GM21447 (cell line): ENCODE results near the gene AGBL1.
"Not testable (repeated sequence)": the region's sequence is repeated elsewhere in the genome, so short reads cannot be mapped to it uniquely, and the experiment has no call there.

Source experiments
- ATAC-seq: cut with Tn5 transposase; IDR thresholded peaks from one replicate; pipeline ENCODE4 v1.9.1; 2021; ENCODE audit not compliant: unreplicated experiment

The AGBL1 gene

DNA sequence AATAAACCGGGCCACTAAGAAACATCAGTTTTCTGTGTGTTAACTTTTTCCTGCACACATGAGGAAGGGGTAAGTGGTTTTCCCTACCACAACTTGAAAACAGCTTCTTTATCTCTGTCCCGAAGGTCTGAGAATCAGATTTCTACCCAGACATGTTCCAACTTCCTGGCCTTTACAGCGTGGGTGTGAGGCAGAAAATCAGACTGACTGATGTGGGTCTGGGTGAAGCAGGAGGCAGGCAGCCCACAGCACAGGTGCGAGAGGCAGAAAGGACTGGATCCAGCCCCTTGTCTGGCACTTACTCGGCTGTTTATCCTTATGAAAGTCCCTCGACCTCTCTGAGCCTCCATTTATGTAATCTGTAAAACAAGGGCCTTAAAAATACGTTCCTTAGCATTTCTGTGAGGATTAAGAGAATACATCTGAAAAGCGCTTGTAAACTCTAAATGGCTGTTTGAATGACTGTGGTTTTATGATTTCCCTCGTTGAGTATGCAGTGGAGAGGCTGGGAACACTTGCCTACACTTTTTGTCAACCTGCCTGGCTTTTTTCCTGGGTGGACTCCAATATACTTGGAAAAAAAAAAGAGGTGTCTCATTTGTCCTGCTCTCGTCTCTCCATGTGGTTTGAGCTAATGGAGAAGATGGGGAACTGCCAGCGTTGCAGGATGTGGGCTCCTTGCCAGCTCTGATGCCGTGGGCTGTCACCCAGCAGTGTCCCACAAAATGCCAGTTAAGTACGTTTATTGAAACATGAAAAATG is 3.1 kb downstream of the AGBL1 start:
- no peak for ATAC-seq

DNA sequence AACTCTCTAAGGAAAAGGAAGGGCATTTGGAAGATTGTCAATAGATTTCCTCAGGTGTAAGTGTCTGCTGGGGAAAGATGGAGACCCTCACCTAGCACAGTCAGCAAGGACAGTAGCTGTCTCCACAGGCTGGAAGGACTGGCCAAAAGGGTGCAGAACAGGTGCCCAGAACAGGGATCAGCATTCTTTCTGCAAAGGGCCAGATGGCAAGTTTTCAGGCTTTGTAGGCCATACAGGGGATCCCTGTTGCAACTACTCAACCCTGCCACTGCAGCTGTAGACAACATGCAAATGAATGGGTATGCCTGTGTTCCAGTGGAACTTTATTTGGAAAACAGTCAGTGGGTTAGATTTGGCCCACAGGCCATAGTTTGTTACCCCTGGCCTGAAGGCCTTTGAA is 8.1 kb downstream of the AGBL1 start:
- no peak for ATAC-seq

DNA sequence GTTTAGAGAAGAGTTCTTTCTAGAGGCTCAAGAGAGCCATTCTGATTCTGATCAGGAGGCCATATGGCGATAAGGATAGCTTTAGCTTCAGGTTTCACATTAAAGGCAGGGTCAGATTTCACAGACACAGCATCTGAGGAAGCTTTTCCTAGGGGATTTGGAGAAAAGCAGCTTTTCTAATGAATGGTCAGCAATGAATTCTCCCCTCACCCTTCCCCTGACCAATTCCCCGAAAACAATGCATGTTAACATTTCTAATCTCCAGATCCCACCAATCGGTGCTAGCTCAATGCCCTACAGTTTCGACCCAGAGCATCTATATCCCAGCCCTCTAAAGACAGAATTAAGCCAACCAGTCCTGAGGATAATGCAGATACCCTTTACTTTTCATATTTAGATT is 9.8 kb downstream of the AGBL1 start:
- no peak for ATAC-seq

DNA sequence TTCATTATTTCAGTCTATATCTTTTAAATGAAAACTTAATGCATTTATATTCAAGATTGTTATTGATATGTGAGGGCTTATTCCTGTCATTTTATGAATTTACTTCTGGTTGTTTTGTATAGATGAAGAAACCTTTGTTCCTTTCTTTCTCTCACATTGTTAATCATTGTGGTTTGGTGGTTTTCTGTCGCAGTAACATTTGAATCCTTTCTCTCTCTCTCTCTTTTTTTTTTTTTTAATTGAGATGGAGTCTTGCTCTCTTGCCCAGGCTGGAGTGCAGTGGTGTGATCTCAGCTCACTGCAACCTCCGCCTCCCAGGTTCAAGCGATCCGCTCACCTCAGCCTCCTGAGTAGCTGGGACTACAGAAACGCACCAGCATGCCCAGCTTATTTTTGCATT is 22.1 kb downstream of the AGBL1 start:
- no peak for ATAC-seq

DNA sequence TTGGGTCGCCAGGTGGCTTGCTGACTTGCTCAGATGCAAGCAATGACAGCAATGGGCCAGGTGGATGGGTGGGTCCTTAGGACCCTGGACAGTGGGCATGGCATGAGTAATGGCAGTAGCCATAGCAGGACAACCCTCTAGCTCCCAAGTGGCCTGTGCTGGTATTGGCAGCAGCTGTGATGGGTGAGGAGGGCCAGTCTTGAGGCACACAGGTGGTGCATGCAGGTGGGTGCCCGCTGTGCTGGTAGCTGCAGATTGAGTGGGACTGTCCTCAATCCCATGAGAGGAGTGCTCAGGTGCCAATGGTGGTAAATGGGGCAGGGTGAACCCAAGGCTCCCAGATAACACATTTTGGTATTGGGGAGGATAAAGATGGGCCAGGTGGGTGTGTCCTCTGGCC is 24.2 kb downstream of the AGBL1 start:
- no peak for ATAC-seq

DNA sequence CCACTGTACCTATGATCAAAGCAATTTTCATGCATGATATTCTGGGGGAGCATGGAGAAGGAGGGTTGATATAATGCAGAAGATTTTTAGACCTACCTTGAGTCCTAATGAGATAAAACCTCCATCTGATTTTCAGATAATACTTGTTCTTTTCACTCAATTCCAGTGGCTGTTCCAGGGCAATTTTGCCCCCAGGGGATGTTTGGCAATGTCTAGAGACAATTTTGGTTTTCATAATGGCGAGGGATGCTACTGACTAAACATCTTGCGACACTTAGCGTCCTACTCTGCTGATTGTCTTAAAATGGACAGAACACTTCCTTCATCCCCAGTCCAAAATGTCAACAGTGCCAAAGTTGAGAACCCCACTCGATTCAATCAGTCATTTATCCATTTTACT is 26.6 kb downstream of the AGBL1 start:
- no peak for ATAC-seq

DNA sequence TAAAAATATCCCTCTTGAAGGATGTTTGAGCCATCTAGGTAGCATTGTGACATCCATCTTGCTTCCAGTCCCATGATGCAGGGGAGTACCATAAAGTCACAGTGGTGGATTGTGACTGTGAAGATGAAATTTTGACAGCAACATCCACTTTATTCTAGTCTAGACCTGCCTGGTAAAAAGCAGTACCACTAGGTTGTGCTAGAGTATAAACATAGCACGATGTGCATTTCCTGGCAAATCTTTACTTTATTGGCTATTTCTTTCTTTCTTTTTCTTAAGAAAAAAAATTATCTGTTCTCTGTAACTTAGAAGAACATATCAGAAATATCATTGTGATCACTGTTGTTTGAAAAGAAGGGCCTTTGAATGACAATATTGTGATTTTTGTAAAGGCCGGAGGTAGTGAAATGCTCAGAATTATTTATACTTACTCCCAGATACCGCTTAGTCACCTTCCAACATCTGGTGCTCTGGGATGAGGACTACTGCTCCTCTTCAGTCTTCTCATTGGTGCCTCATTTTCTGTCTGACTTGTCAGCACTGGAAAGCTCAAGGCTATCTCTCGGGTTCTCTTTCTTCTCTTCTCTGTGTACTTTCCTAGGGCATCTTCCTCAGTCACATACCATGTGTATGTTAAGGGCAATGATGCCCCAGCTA is 35.6 kb downstream of the AGBL1 start:
- no peak for ATAC-seq

DNA sequence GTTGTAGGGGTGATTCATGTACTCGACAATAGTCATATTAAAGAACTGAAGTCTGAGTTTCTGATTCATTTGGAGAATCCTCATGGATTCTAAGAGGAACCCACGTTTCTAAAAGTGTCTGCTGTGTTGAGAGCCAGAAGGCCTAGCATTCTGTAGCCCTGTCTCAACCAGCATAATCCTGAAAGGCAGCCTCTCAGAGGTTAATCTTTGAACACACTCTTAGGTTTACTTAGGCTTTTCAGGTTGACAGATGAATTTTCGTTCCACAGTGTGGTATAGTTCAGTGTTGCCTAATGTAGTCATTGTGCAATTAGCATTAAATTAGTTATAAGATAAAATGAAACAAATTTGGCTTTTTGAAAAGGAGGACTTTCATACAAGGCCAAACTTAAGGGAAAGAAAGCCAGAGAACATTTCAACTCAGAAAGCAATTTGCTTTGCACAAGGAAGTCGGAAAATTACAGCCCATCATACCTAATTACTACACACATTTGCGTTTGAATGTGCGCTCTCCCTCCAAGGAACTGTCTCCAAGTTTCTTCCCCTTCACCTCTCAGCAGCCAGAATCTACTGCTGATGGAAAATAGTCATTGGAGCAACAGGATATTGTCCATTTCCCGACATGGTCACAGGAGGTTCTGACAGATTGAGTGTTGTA is 42.0 kb downstream of the AGBL1 start:
- no peak for ATAC-seq

DNA sequence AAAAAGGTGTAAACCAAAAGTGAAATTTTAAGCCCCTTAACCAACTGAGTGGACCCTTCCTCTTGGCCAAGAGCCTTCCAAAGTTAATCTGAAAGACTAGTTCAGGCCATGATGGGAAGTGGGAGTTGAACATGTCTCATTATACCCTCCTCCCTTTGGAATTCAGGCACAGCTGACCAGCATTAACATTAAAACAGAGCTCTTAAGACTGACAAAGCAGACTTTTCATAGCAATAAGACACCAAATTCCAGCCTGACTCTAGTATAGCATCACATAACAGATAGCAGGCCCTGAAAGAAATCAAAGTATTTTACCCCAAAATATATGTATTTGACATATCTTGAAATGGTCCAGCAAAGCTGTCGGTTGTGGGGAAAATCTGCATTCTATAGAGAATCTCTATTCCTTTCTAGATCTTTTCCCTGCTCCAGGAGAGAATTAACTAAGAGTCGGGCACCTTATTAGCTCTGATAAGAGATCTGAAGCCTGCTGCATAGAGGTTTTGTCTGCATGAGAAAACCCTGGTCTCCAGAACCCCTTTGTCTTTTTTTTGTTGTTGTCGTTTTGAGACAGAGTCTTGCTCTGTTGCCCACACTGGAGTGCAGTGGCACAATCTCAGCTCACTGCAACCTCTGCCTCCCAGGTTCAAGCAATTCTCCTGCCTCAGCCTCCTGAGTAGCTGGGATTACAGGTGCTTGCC is 43.2 kb downstream of the AGBL1 start:
- ATAC-seq, result not testable (repeated sequence)

DNA sequence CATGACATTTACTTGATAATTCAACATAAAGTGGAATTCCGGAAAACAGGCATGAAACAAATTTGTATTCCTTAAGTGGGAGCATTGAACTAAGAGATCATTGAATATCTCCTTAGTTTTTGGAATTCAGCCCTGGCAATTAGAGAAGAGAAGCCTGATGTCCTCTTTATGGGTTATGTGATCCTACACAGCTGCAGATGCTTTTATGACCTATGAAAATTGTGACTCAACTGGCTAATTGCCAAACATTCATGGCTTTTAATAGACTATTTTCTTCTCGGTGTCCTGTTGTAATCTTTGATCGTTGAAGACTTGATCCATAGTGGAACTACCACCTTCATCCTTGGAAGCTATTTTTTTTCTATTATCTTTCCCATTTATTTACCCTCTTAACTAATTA is 46.1 kb downstream of the AGBL1 start:
- no peak for ATAC-seq

DNA sequence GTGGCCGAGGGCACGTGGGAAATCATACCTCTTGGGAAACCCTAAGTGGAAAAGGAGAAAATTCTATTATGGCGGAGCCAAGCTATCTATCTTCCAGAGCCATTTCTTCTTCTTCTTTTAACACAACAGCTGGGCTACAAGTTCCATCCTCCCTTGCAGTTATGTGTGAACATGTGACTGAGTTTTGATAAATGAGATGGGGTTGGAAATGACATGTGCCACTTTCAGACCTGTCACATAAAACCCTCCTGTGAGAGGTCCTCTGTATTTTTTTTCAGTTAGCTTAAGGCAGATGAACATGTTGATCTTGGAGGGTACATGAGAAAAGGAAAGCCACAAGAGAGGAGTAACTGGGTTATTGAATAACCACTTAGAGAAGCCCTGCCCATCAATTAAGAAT is 47.9 kb downstream of the AGBL1 start:
- ATAC-seq, result no peak

DNA sequence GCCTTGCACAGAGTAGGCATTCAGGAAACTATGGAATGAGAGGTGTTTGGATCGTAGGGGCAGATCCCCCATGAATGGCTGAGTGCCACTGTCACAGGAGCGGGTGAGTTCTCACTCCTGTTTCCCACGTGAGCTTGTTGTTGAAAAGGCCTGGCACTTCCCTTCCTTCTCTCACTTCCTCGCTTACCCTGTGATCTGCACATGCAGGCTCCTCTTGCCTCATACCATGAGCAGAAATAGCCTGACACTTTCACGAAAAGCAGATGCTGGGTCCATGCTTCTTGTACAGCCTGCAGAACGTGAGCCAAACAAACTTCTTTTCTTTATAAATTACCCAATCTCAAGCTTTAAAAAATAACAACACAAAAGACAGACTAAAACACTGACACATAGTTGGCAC is 55.4 kb downstream of the AGBL1 start:
- no peak for ATAC-seq

DNA sequence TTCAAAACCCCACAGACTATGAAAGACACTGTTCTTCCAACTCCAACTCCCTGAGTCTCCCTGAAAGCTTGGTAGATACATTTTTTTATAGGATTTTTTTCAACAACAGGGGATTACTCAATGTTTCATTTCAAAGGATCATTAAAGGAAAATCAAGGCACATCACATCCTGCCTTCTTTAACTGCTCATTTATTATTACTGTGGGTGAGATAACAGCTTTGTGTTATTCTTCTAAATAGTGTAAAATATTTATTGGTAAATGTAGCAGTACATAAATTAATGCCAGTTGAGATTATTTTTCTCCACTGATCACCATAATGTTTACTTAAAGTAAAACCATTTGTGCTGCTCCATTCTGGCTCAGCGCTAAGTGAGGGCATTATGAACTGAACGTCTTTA is 57.2 kb downstream of the AGBL1 start:
- ATAC-seq, result no peak

DNA sequence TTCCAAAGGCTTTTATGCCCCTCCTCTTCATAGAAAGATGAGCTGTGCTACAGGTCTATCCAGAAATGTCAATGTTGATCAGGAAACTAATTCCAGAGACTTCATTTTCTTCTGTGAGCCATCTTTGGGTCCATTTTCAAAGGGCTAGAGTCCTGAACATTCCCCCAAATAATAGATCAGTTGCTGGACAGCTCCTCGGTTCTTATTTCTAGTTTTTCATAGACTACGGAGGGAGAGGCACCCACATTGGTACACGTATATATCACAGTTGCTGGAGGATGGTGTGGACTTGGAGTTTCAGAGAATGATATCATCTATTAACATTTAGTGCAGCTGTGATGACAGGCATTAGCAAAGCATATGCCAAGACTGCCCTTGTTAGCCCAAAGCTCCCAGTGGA is 59.1 kb downstream of the AGBL1 start:
- ATAC-seq, result no peak

DNA sequence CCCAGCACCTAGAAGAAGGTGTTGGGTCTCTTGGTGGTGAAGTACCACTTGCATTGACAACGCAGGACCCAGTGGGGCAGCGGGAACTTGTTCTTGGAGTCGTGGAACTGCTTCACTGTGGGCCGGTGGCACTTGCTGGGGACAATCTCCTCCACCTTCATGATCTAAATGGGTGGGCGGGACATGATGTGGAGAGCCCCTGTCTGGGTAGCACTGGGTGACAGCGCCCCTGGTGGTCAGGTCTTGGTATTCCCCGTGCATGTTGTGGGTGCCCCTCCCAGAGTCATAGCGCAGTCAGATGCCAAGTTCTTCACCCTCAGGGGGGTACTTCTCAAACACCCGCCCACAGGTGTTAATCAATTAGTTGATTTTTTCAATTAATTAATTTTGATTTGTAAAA is 60.2 kb downstream of the AGBL1 start:
- no peak for ATAC-seq

DNA sequence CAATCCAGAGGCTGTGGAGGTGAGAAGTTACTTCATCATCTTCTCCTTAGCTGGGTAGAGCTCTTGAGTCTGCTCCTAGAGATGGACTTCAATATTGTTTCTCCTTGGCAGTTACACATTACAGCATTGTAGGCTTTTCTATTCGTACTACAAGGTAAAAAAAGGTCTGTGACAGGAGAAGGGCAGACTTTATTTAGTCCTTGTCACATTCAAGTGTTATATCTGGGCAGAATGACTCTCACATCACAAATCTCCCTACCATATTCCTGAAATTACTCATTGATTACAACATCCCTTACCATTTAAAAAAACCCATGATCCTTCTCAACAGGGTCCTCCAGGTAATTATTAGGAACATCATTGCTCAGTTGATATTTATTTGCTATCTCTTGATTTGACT is 75.0 kb downstream of the AGBL1 start:
- ATAC-seq, result no peak

DNA sequence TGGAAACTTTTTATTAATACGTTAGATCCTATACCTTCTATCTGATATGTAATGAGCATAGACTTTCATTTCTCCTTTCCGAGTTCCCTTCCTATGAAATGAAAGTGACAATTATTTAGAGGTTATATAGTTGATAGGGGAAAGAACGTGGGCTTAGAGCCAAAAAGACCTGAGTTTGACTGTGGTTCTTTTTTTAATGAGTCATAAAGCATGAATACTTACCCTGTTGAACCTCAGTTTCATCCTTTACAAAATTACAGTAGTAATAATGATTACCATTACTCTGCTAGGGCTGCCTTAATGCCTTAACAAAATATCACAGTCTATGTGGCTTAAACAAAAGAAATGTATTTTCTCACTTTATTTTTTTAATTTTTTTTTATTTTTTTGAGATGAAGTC is 75.9 kb downstream of the AGBL1 start:
- ATAC-seq, result no peak

DNA sequence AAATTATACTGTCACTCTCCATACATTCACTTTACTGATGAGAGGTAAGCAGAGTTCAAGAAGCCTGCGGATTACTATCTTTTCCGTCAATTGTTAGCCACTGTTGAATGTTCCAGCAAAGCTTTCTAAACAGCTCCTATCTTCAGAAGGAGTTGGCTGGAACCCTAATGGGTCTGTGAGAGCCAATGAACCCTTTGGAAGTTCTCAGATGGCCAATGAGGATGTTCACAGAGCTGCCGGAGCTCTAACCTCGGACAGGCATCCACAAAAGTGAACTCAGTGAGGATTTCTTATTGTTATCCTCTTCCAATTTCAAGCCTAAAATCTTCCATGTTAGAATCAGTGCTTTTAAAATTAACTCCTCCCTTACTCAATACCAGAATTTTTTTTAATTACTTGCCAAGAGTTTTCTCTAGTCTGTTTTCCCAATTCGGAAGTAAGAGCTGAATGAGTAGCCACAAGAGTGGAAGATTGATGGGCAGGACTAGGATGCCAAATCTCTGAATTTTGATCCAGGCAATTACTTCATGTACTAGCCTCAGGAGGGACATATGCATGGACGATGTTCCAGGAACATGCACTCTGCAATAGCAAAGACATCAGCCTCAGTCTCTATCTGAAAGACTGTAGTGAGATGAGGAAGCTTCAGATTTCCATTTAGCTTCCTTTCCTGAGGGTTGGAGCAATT is 78.1 kb downstream of the AGBL1 start:
- no peak for ATAC-seq

DNA sequence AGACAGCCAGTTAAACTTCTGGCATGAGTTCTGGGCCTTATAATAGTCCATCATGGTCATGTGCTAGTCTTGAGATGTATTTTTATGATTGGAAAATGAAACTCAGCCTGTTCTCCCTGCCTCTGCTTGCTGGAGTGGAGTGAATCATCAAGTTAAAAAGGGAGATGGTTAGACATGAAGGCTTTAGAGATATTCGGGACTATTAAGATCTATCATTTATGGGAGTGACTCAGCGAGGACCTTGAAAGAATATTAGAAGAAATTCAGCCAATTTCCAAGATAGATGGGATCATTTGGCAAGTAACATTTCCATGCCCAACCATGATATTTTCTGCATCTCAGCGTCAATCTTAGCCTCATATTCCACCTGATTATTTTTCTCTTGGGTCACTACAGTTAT is 79.8 kb downstream of the AGBL1 start:
- ATAC-seq, result no peak

DNA sequence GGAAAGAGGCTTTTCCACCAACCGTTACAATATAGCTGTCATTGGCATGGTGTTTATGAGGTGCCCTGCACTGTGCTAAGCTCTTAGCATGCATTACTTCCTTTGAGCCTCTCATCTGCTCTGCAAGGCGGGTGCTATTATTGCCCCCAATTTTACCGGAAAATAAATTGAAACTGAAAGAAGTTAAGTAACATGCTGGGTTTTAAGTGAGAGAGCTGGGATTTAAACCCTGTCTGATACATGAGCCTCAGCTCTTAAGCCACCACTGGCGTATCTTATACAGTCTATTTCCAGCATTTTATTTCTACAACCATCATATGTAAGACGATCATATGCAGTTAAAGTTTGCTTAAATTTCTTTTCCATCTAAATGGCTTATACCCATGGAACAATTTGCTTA is 81.6 kb downstream of the AGBL1 start:
- ATAC-seq, result no peak

DNA sequence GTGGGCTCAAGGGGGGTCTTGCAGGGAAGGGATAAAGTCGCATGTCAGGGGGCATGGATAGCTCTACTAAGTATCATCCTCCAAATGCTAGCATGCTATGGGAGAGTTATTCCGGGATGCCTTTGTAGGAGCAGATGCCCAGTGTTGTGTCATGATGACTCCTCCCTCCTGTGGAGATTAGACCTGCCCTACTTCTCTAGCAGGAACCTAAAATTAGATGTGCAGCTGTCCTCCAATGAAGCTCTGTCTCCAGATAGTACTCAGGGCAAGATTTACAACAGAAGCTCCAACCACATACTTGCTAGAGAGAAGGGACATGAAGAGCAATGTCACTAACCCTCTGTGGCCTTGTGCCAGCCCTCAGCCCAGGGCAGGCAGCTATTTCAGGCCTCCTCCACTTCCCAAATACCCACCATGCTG is 82.5 kb downstream of the AGBL1 start:
- no peak for ATAC-seq
